K562 (cell line): ENCODE measurements around the gene LIN9. TPM values are rescaled to one million over a fixed set of nuclear protein-coding genes. Genes with fewer than 3 reads are reported as not detected.

Experiments used
- ATF7 ChIP-seq: fragments of 450-650 bp; IDR thresholded peaks from 2 replicates; pipeline ENCODE4 v1.7.1; 2014; ENCODE audit warnings: mild to moderate bottlenecking, moderate library complexity
- FOXJ3 ChIP-seq: sonication (generic); formaldehyde crosslinking; IDR thresholded peaks from 2 replicates; pipeline ENCODE4 v1.4.0; 2020; ENCODE audit warnings: mild to moderate bottlenecking, missing genetic modification reagents
- GTF2E2 ChIP-seq: fragments of 200-800 bp; sonication (Bioruptor generic); IDR thresholded peaks from 2 replicates; pipeline ENCODE4 v1.6.1; 2016; ENCODE audit warnings: missing genetic modification characterization, missing compliant biosample characterization
- LCOR ChIP-seq: sonication (generic); formaldehyde crosslinking; IDR thresholded peaks from 2 replicates; pipeline ENCODE4 v1.8.0; 2022; ENCODE audit warnings: mild to moderate bottlenecking, missing genetic modification reagents
- MEIS2 ChIP-seq: fragments of 450-650 bp; IDR thresholded peaks from 2 replicates; pipeline ENCODE4 v1.6.1; 2014; ENCODE audit warnings: mild to moderate bottlenecking; ENCODE audit not compliant: partially characterized antibody
- MIER1 ChIP-seq: fragments of 450-650 bp; IDR thresholded peaks from 2 replicates; pipeline ENCODE4 v1.6.1; 2016; ENCODE audit warnings: antibody characterized with exemption, mild to moderate bottlenecking, low read depth
- NR2C1 ChIP-seq, 2 experiments: fragments of 450-650 bp; IDR thresholded peaks; 2 replicates each; pipeline ENCODE4 v1.6.1; 2017; ENCODE audit warnings: mild to moderate bottlenecking in 2 of 2, antibody characterized with exemption in 1 of 2, inconsistent platforms in 1 of 2, missing compliant biosample characterization in 1 of 2, missing genetic modification characterization in 1 of 2
- SMARCA5 ChIP-seq: fragments of 450-650 bp; IDR thresholded peaks from 2 replicates; pipeline ENCODE4 v1.6.1; 2016
- SMARCC2 ChIP-seq: fragments of 450-650 bp; IDR thresholded peaks from 2 replicates; pipeline ENCODE4 v1.6.1; 2017; ENCODE audit warnings: antibody characterized with exemption, moderate library complexity, mild to moderate bottlenecking, low read depth
- SRSF7 ChIP-seq: fragments of 200-400 bp; formaldehyde crosslinking; optimal IDR thresholded peaks from 2 replicates; pipeline ENCODE3; 2017; ENCODE audit warnings: mild to moderate bottlenecking, low read depth, low read length
- ZC3H4 ChIP-seq: sonication (generic); formaldehyde crosslinking; IDR thresholded peaks from 2 replicates; pipeline ENCODE4 v1.9.0; 2021; ENCODE audit warnings: missing genetic modification reagents, borderline replicate concordance
- polyA plus RNA-seq, 8 experiments: library from polyadenylated mRNA; depleted of rRNA in 4 of 8; stranded (reverse) in 5 of 8; unstranded in 3 of 8; fragments of >200 nt; fragmentation: Nextera tagmentation in 2 of 8; fragmentation: Illumina TruSeq in 1 of 8; extraction: Ambion mirVana in 2 of 8; extraction: Trizol in 1 of 8; gene quantifications; 2 replicates each; pipeline versions ENCODE4 v1.2.1 to v1.2.3, GENCODE V29; 2011 to 2014; ENCODE audit warnings: inconsistent platforms in 1 of 8, missing spikeins in 1 of 8
- total RNA-seq, 7 experiments: library from RNA; depleted of rRNA in 6 of 7; stranded (reverse); fragments of >200 nt in 6 of 7; fragmentation: Illumina TruSeq in 2 of 7; extraction: Trizol in 2 of 7; gene quantifications; 2 replicates each; pipeline versions ENCODE4 v1.2.1 to v1.2.3, GENCODE V29; 2011 to 2021; ENCODE audit warnings: low replicate concordance in 1 of 7
- TF ChIP-seq, protein P1 (sequence below): sonication (generic); formaldehyde crosslinking; IDR thresholded peaks from 2 replicates; pipeline ENCODE4 v1.8.0; 2022; ENCODE audit warnings: missing genetic modification reagents, mild to moderate bottlenecking, borderline replicate concordance
- TF ChIP-seq, protein P2 (sequence below), 2 experiments: fragments of 200-800 bp in 1 of 2; sonication (Bioruptor generic) in 1 of 2; sonication (generic) in 1 of 2; formaldehyde crosslinking in 1 of 2; IDR thresholded peaks in 1 of 2; conservative IDR thresholded peaks in 1 of 2; 2 replicates each; pipeline versions ENCODE4 v1.5.0 to v1.6.1; 2016 to 2020; ENCODE audit warnings: missing compliant biosample characterization in 1 of 2, missing genetic modification characterization in 1 of 2, missing genetic modification reagents in 1 of 2
- TF ChIP-seq, protein P3 (sequence below): fragments of 450-650 bp; IDR thresholded peaks from 2 replicates; pipeline ENCODE4 v1.7.0; 2016; ENCODE audit warnings: borderline replicate concordance
- TF ChIP-seq, protein P4 (sequence below): fragments of 450-650 bp; IDR thresholded peaks from 2 replicates; pipeline ENCODE4 v1.6.1; 2016; ENCODE audit warnings: borderline replicate concordance
- TF ChIP-seq, protein P5 (sequence below): fragments of 450-650 bp; formaldehyde crosslinking; IDR thresholded peaks from 2 replicates; pipeline ENCODE4 v1.4.0; 2022; ENCODE audit warnings: missing genetic modification characterization

The LIN9 gene
- total and polyA plus RNA-seq, 9 of the 15 experiments (the other 6 are each of a cell fraction or from before 2014, with no cell fraction given): 18.8 to 33.0 (median 25.5) TPM

DNA sequence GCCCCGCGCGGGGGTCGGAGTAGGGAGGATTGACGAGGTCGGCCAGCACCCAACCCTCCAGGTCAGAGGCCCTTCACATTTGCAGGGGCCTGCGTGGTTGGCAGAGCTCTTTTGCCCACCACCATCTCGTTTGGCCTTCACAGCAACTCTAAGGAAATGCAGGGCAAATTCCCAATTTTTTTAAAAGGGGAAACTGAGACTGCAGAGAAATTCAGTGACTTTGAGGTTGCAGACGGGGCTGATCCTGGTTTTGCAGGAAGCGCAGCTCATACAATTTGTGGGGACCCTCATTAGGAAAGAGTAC lies 122.0 kb downstream of the LIN9 start (continued):
- TF ChIP-seq SRSF7: no peak
- TF ChIP-seq, protein P1, sequence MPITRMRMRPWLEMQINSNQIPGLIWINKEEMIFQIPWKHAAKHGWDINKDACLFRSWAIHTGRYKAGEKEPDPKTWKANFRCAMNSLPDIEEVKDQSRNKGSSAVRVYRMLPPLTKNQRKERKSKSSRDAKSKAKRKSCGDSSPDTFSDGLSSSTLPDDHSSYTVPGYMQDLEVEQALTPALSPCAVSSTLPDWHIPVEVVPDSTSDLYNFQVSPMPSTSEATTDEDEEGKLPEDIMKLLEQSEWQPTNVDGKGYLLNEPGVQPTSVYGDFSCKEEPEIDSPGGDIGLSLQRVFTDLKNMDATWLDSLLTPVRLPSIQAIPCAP (CRISPR knock-in tag): no peak
- 0 out of 2 replicates have a peak, but pooled peaks have one; percentile 17 for TF ChIP-seq LCOR (CRISPR knock-in tag)
- peak; percentile 51; the same call in 1 of the 2 replicates for TF ChIP-seq GTF2E2 (tag)
- no peak for TF ChIP-seq FOXJ3 (CRISPR knock-in tag)
- no peak for TF ChIP-seq MEIS2
- no peak for TF ChIP-seq ZC3H4 (CRISPR knock-in tag)
- peak; percentile 50; the same call in 1 of the 2 replicates for TF ChIP-seq MIER1
- TF ChIP-seq, protein P2, sequence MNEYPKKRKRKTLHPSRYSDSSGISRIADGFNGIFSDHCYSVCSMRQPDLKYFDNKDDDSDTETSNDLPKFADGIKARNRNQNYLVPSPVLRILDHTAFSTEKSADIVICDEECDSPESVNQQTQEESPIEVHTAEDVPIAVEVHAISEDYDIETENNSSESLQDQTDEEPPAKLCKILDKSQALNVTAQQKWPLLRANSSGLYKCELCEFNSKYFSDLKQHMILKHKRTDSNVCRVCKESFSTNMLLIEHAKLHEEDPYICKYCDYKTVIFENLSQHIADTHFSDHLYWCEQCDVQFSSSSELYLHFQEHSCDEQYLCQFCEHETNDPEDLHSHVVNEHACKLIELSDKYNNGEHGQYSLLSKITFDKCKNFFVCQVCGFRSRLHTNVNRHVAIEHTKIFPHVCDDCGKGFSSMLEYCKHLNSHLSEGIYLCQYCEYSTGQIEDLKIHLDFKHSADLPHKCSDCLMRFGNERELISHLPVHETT (CRISPR knock-in tag; conservative IDR thresholded peaks at IDR 0.05 in 1 of 2, IDR thresholded peaks at IDR 0.05 in 1 of 2): 0 out of 4 replicates have a peak, but pooled peaks of 1 of the 2 experiments have one; percentile 22
- TF ChIP-seq, protein P3, sequence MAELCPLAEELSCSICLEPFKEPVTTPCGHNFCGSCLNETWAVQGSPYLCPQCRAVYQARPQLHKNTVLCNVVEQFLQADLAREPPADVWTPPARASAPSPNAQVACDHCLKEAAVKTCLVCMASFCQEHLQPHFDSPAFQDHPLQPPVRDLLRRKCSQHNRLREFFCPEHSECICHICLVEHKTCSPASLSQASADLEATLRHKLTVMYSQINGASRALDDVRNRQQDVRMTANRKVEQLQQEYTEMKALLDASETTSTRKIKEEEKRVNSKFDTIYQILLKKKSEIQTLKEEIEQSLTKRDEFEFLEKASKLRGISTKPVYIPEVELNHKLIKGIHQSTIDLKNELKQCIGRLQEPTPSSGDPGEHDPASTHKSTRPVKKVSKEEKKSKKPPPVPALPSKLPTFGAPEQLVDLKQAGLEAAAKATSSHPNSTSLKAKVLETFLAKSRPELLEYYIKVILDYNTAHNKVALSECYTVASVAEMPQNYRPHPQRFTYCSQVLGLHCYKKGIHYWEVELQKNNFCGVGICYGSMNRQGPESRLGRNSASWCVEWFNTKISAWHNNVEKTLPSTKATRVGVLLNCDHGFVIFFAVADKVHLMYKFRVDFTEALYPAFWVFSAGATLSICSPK: 0 out of 2 replicates have a peak, but pooled peaks have one; percentile 17
- TF ChIP-seq ATF7: no peak
- TF ChIP-seq, protein P4, sequence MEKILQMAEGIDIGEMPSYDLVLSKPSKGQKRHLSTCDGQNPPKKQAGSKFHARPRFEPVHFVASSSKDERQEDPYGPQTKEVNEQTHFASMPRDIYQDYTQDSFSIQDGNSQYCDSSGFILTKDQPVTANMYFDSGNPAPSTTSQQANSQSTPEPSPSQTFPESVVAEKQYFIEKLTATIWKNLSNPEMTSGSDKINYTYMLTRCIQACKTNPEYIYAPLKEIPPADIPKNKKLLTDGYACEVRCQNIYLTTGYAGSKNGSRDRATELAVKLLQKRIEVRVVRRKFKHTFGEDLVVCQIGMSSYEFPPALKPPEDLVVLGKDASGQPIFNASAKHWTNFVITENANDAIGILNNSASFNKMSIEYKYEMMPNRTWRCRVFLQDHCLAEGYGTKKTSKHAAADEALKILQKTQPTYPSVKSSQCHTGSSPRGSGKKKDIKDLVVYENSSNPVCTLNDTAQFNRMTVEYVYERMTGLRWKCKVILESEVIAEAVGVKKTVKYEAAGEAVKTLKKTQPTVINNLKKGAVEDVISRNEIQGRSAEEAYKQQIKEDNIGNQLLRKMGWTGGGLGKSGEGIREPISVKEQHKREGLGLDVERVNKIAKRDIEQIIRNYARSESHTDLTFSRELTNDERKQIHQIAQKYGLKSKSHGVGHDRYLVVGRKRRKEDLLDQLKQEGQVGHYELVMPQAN: no peak
- TF ChIP-seq SMARCA5: no peak
- TF ChIP-seq, protein P5, sequence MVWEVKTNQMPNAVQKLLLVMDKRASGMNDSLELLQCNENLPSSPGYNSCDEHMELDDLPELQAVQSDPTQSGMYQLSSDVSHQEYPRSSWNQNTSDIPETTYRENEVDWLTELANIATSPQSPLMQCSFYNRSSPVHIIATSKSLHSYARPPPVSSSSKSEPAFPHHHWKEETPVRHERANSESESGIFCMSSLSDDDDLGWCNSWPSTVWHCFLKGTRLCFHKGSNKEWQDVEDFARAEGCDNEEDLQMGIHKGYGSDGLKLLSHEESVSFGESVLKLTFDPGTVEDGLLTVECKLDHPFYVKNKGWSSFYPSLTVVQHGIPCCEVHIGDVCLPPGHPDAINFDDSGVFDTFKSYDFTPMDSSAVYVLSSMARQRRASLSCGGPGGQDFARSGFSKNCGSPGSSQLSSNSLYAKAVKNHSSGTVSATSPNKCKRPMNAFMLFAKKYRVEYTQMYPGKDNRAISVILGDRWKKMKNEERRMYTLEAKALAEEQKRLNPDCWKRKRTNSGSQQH: no peak
- peak; percentile 34; the same call in 1 of the 2 replicates for TF ChIP-seq SMARCC2
- TF ChIP-seq NR2C1 (IDR thresholded peaks at IDR 0.05): no peak
- TF ChIP-seq NR2C1 (tag; IDR thresholded peaks at IDR 0.05): no peak
